HG03457 (cell line): ENCODE results near the gene ADAMTS12.

Experiments
- ATAC-seq: cut with Tn5 transposase; IDR thresholded peaks from one replicate; pipeline ENCODE4 v1.9.1; 2021; ENCODE audit warnings: moderate number of reproducible peaks; ENCODE audit not compliant: unreplicated experiment

Gene ADAMTS12

DNA sequence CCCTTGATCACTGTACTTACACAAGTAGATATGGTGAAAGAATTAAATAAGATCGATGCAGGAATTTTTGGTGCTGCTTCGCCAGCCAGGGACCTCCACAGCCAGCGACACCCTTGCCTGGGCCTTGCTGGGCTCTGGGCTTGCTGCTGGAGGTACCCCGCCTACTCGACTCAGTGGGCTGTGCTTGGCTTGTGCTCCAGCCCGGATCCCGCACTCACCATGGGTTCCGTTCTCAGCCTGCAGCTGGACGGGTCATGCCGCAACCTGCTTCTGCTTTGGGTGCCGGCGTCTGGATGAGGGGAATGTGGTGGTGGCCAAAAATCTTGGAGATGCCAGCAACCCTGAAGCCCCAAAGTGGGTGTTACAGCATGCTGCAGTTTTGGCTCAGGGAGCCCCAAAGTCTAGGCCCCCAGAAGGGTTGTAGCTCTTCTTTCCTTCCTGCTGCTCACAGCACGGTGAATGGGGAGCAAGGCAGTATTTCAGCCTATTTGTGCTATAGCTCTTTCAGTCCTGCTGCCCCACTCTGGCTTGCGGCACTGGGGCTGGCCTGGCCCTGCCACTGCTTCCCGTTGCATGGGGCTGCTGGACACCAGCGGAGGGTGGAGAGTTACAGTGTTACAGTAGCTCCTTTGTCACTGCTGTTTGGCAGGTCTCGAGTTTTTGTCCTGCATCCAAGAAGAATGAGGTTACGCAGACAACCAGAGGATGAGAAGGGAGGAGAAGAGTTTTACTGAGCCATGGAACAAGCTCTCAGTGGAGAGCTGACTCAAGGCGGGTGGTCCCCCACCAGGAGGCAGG lies 403.0 kb downstream of the ADAMTS12 start:
- ATAC-seq, result no peak

- no peak for ATAC-seq
Observed at GRCh38 chr5:33487236-33487635, 404.6 kb downstream of the ADAMTS12 start.

- no peak for ATAC-seq
Observed at GRCh38 chr5:33482335-33482734, 409.5 kb downstream of the ADAMTS12 start.

DNA sequence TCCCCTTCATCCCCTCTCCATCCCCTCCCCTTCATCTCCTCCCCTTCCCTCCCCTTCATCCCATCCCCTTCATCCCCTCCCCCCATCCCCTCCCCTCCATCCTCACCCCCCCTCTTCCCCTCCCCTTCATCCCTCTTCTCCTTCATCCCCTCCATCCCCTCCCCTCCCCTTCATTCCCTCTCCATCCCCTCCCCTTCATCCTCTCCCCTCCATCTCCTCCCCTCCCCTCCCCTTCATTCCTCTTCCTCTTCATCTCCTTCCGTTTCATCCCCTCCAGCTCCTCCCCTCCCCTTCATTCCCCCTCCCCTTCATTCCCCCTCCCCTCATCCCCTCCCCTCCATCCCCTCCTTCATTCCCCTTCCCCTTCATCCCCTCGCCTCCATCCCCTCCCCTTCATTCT lies 410.9 kb downstream of the ADAMTS12 start:
- ATAC-seq, result no peak

- no peak for ATAC-seq
Observed at GRCh38 chr5:33479311-33479710, 412.5 kb downstream of the ADAMTS12 start.

DNA sequence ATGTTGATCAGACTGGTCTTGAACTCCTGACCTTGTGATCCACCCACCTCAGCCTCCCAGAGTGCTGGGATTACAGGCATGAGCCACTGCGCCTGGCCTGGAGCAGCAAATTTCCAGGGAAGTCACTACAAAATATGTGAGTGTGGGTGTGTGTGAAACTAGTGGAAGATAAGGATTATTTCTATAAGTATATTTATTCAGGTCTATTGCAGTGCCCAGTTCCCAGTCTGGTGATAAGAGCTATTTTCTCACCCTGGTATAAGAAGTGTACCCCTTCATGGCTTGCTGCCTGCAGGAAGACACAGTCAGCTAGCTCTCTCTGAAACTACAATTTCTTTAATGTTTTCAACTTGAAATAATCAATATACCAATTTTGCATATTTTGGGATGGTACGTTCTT lies 414.0 kb downstream of the ADAMTS12 start:
- no peak for ATAC-seq

DNA sequence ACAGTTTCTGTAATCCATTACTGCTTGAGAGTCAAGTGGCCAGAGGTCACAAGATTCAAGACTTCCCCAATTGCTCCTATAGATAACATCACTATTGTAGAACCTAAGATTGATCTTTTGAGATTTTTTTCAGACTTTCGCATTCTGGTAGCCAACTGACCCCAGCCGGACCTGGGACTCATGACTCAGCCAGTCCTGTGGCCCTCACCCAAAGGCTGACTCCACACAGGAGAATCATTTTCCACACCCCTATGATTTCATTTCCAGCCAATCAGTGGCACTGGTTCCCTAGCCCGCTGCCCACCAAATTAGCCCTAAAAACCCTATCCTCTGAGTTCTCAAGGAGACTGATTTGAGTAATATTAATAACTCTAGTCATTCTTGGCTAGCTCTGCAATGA lies 414.8 kb downstream of the ADAMTS12 start:
- ATAC-seq, result no peak

- ATAC-seq, result no peak
Observed at GRCh38 chr5:33475706-33476105, 416.1 kb downstream of the ADAMTS12 start.

- no peak for ATAC-seq
Observed at GRCh38 chr5:33474931-33475499, 416.8 kb downstream of the ADAMTS12 start.

DNA sequence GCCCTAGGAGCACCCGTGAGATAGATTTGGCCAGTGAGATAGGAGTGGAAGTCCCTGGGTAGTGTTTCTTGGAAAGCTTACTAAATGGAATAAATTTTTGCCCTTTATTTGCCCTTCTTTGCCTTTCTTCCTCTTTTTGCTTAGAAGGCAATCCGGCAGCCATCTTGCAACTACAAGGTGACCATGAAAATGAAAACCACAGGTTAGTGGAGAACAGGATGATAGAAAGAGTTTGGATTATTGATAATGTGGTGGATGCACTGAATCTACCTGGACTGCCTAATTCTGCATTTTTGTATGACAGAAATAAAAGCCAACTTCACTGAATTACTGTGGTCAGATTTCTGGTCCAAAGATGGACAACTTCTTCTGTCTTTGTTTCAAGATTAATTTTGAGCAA lies 417.8 kb downstream of the ADAMTS12 start:
- no peak for ATAC-seq
